ENCODE measurements around the gene PBOV1.

DNA sequence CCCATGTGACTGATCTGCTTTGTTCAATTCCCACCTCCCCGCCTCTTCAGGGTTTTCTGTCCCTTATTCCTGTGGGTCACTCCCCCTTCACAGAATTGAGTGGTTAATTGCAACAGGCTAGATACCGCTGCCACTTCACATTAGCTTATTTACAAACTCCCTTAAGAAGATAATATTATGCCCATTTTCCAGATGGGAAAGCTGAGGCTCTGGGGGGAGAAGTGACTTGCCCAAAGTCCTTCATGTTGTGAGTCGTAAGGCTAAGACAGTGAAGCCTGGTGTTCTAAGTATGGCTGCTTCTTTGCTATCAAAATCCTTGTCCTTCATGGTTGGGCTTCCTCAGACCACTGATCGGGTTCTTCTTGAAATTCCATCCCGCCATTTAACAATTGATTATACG is 39.9 kb upstream of the PBOV1 start:
- TF ChIP-seq ZNF138 (tag by site-specific recombination; IDR thresholded peaks at IDR 0.05; ENCODE audit: borderline replicate concordance) (no peak), ZNF24 (tag by site-specific recombination; IDR thresholded peaks at IDR 0.05) (no peak), ZIC2 (tag by site-specific recombination; IDR thresholded peaks at IDR 0.05) (no peak), MEIS1 (CRISPR knock-in tag; IDR thresholded peaks at IDR 0.05; ENCODE audit: borderline replicate concordance) (no peak)
- TF ChIP-seq, protein P1, sequence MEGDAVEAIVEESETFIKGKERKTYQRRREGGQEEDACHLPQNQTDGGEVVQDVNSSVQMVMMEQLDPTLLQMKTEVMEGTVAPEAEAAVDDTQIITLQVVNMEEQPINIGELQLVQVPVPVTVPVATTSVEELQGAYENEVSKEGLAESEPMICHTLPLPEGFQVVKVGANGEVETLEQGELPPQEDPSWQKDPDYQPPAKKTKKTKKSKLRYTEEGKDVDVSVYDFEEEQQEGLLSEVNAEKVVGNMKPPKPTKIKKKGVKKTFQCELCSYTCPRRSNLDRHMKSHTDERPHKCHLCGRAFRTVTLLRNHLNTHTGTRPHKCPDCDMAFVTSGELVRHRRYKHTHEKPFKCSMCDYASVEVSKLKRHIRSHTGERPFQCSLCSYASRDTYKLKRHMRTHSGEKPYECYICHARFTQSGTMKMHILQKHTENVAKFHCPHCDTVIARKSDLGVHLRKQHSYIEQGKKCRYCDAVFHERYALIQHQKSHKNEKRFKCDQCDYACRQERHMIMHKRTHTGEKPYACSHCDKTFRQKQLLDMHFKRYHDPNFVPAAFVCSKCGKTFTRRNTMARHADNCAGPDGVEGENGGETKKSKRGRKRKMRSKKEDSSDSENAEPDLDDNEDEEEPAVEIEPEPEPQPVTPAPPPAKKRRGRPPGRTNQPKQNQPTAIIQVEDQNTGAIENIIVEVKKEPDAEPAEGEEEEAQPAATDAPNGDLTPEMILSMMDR (tag by site-specific recombination; IDR thresholded peaks at IDR 0.05), result no peak
- TF ChIP-seq, protein P2, sequence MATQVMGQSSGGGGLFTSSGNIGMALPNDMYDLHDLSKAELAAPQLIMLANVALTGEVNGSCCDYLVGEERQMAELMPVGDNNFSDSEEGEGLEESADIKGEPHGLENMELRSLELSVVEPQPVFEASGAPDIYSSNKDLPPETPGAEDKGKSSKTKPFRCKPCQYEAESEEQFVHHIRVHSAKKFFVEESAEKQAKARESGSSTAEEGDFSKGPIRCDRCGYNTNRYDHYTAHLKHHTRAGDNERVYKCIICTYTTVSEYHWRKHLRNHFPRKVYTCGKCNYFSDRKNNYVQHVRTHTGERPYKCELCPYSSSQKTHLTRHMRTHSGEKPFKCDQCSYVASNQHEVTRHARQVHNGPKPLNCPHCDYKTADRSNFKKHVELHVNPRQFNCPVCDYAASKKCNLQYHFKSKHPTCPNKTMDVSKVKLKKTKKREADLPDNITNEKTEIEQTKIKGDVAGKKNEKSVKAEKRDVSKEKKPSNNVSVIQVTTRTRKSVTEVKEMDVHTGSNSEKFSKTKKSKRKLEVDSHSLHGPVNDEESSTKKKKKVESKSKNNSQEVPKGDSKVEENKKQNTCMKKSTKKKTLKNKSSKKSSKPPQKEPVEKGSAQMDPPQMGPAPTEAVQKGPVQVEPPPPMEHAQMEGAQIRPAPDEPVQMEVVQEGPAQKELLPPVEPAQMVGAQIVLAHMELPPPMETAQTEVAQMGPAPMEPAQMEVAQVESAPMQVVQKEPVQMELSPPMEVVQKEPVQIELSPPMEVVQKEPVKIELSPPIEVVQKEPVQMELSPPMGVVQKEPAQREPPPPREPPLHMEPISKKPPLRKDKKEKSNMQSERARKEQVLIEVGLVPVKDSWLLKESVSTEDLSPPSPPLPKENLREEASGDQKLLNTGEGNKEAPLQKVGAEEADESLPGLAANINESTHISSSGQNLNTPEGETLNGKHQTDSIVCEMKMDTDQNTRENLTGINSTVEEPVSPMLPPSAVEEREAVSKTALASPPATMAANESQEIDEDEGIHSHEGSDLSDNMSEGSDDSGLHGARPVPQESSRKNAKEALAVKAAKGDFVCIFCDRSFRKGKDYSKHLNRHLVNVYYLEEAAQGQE (tag by site-specific recombination; IDR thresholded peaks at IDR 0.05), result no peak
- TF ChIP-seq, protein P3, sequence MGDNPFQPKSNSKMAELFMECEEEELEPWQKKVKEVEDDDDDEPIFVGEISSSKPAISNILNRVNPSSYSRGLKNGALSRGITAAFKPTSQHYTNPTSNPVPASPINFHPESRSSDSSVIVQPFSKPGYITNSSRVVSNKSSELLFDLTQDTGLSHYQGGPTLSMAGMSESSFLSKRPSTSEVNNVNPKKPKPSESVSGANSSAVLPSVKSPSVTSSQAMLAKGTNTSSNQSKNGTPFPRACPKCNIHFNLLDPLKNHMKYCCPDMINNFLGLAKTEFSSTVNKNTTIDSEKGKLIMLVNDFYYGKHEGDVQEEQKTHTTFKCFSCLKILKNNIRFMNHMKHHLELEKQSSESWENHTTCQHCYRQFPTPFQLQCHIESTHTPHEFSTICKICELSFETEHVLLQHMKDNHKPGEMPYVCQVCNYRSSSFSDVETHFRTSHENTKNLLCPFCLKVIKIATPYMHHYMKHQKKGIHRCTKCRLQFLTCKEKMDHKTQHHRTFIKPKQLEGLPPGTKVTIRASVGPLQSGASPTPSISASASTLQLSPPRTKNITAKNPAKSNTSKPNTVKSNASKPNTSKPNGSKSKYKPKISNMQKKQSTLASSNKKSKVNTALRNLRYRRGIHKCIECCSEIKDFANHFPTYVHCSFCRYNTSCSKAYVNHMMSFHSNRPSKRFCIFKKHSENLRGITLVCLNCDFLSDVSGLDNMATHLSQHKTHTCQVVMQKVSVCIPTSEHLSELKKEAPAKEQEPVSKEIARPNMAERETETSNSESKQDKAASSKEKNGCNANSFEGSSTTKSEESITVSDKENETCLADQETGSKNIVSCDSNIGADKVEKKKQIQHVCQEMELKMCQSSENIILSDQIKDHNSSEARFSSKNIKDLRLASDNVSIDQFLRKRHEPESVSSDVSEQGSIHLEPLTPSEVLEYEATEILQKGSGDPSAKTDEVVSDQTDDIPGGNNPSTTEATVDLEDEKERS (tag by site-specific recombination; IDR thresholded peaks at IDR 0.05), result no peak
- TF ChIP-seq, protein P4, sequence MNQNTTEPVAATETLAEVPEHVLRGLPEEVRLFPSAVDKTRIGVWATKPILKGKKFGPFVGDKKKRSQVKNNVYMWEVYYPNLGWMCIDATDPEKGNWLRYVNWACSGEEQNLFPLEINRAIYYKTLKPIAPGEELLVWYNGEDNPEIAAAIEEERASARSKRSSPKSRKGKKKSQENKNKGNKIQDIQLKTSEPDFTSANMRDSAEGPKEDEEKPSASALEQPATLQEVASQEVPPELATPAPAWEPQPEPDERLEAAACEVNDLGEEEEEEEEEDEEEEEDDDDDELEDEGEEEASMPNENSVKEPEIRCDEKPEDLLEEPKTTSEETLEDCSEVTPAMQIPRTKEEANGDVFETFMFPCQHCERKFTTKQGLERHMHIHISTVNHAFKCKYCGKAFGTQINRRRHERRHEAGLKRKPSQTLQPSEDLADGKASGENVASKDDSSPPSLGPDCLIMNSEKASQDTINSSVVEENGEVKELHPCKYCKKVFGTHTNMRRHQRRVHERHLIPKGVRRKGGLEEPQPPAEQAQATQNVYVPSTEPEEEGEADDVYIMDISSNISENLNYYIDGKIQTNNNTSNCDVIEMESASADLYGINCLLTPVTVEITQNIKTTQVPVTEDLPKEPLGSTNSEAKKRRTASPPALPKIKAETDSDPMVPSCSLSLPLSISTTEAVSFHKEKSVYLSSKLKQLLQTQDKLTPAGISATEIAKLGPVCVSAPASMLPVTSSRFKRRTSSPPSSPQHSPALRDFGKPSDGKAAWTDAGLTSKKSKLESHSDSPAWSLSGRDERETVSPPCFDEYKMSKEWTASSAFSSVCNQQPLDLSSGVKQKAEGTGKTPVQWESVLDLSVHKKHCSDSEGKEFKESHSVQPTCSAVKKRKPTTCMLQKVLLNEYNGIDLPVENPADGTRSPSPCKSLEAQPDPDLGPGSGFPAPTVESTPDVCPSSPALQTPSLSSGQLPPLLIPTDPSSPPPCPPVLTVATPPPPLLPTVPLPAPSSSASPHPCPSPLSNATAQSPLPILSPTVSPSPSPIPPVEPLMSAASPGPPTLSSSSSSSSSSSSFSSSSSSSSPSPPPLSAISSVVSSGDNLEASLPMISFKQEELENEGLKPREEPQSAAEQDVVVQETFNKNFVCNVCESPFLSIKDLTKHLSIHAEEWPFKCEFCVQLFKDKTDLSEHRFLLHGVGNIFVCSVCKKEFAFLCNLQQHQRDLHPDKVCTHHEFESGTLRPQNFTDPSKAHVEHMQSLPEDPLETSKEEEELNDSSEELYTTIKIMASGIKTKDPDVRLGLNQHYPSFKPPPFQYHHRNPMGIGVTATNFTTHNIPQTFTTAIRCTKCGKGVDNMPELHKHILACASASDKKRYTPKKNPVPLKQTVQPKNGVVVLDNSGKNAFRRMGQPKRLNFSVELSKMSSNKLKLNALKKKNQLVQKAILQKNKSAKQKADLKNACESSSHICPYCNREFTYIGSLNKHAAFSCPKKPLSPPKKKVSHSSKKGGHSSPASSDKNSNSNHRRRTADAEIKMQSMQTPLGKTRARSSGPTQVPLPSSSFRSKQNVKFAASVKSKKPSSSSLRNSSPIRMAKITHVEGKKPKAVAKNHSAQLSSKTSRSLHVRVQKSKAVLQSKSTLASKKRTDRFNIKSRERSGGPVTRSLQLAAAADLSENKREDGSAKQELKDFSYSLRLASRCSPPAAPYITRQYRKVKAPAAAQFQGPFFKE (tag by site-specific recombination; IDR thresholded peaks at IDR 0.05; ENCODE audit: borderline replicate concordance), result no peak
- TF ChIP-seq, protein P5, sequence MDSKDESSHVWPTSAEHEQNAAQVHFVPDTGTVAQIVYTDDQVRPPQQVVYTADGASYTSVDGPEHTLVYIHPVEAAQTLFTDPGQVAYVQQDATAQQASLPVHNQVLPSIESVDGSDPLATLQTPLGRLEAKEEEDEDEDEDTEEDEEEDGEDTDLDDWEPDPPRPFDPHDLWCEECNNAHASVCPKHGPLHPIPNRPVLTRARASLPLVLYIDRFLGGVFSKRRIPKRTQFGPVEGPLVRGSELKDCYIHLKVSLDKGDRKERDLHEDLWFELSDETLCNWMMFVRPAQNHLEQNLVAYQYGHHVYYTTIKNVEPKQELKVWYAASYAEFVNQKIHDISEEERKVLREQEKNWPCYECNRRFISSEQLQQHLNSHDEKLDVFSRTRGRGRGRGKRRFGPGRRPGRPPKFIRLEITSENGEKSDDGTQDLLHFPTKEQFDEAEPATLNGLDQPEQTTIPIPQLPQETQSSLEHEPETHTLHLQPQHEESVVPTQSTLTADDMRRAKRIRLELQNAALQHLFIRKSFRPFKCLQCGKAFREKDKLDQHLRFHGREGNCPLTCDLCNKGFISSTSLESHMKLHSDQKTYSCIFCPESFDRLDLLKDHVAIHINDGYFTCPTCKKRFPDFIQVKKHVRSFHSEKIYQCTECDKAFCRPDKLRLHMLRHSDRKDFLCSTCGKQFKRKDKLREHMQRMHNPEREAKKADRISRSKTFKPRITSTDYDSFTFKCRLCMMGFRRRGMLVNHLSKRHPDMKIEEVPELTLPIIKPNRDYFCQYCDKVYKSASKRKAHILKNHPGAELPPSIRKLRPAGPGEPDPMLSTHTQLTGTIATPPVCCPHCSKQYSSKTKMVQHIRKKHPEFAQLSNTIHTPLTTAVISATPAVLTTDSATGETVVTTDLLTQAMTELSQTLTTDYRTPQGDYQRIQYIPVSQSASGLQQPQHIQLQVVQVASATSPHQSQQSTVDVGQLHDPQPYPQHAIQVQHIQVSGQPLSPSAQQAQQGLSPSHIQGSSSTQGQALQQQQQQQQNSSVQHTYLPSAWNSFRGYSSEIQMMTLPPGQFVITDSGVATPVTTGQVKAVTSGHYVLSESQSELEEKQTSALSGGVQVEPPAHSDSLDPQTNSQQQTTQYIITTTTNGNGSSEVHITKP (tag by site-specific recombination; IDR thresholded peaks at IDR 0.05), result no peak
